Gastrocnemius medialis (tissue), 4 donors: Measurements from ENCODE around the gene MRPL16. TPM values are rescaled to one million over a fixed set of nuclear protein-coding genes. Genes with fewer than 3 reads are reported as not detected.
A peak's percentile ranks its signal among the peaks of the same experiment; 100 is the strongest.

Experiments
- ATAC-seq, 2 donors: fragments of 150-250 bp; one replicate each; pipeline ENCODE4 v1.9.1; 2016
- DNase-seq, 2 donors: peaks; one replicate each; pipeline ENCODE4 v3.0.0-alpha.2; 2019
- H3K27ac ChIP-seq, 4 donors: fragments of 200-600 bp; sonication (generic); 1 replicate in 1 of 4; 2 replicates in 3 of 4; pipeline ENCODE4 v1.5.1; 2016 to 2018; ENCODE audit warnings: mild to moderate bottlenecking in 2 of 4, moderate library complexity in 1 of 4
- H3K27me3 ChIP-seq, 3 donors: fragments of 200-600 bp; sonication (generic) in 2 of 3; 1 replicate in 1 of 3; 2 replicates in 2 of 3; pipeline versions ENCODE4 v1.5.1 to v1.6.0; 2016 to 2019; ENCODE audit warnings: mild to moderate bottlenecking in 1 of 3, moderate library complexity in 1 of 3
- H3K36me3 ChIP-seq, 2 donors: fragments of 200-600 bp; sonication (generic) in 1 of 2; one replicate each; pipeline ENCODE4 v1.5.1; 2017 to 2018
- H3K4me1 ChIP-seq, 2 donors: fragments of 200-600 bp; sonication (generic) in 1 of 2; one replicate each; pipeline ENCODE4 v1.5.1; 2016 to 2017; ENCODE audit warnings: mild to moderate bottlenecking in 2 of 2
- H3K4me3 ChIP-seq, 4 donors: fragments of 200-600 bp; sonication (generic) in 3 of 4; 1 replicate in 1 of 4; 2 replicates in 3 of 4; pipeline ENCODE4 v1.5.1; 2016 to 2019; ENCODE audit warnings: mild to moderate bottlenecking in 2 of 4
- H3K9me3 ChIP-seq, 3 donors: fragments of 200-600 bp; sonication (generic) in 2 of 3; 1 replicate in 1 of 3; 2 replicates in 2 of 3; pipeline ENCODE4 v1.5.1; 2016 to 2019
- CTCF ChIP-seq, 5 experiments: fragments of 450-650 bp in 3 of 5; fragments of 200-600 bp in 2 of 5; sonication (generic) in 2 of 5; IDR thresholded peaks in 4 of 5; conservative IDR thresholded peaks in 1 of 5; 1 replicate in 4 of 5; 2 replicates in 1 of 5; pipeline ENCODE4 v1.5.1; 2016 to 2019; ENCODE audit warnings: antibody characterized with exemption in 5 of 5, mild to moderate bottlenecking in 3 of 5, moderate library complexity in 3 of 5
- POLR2A ChIP-seq, 2 donors: fragments of 450-650 bp; IDR thresholded peaks; one replicate each; pipeline ENCODE4 v1.6.1; 2017; ENCODE audit warnings: antibody characterized with exemption in 2 of 2, mild to moderate bottlenecking in 2 of 2, moderate library complexity in 2 of 2
- in situ Hi-C, 4 donors: fragments of 200-750 bp; cut with MboI; loops; one replicate each; pipeline versions ENCODE4 v1.15.0 to v1.8.0; 2017; ENCODE audit warnings: low sequenced_read_pairs in 4 of 4
- intact Hi-C: fragments of 100-400 bp; cut with DNase I; formaldehyde crosslinking; loops from one replicate; pipeline ENCODE4 v1.15.1; 2023; ENCODE audit warnings: low total_unique reads
- total RNA-seq, 4 donors: library from RNA; depleted of rRNA; stranded (reverse); fragments of >200 nt; gene quantifications; one replicate each; pipeline versions ENCODE4 v1.1.0 to v1.2.3, GENCODE V29; 2016

The MRPL16 gene
- total RNA-seq, 4 donors from 2014 or later = 33.7 to 78.2 (median 38.3) TPM

- TF ChIP-seq POLR2A (IDR thresholded peaks at IDR 0.05) = no peak
- TF ChIP-seq CTCF (IDR thresholded peaks at IDR 0.05 in 4 of 5, conservative IDR thresholded peaks at IDR 0.05 in 1 of 5) = no peak
- ATAC-seq (no peak), DNase-seq (no peak)
- no peaks in the 10 kb centered on the region for H3K36me3 ChIP-seq
- in situ Hi-C loops (no loop called here), intact Hi-C loops (no loop called here)
- H3K9me3 ChIP-seq = no peaks in the 10 kb centered on the region
- H3K4me3 ChIP-seq = no peak overlapping the region
- peak overlapping the region in 1 of 4 donors; percentile 18 for H3K27ac ChIP-seq
- peaks cover 12 to 27% of the 10 kb centered on the region in 2 donors for H3K4me1 ChIP-seq
- H3K27me3 ChIP-seq = no peaks in the 10 kb centered on the region
These were observed 43.9 kb downstream of the MRPL16 start for GRCh38 chr11:59766542-59767224.

- ATAC-seq (no peak), DNase-seq (no peak)
- Histone ChIP-seq H3K4me3 (no peak overlapping the region), H3K27me3 (no peaks in the 10 kb centered on the region), H3K9me3 (no peaks in the 10 kb centered on the region), H3K27ac (peak overlapping the region in 2 of 4 donors; percentile 17 to 18), H3K36me3 (no peaks in the 10 kb centered on the region), H3K4me1 (peaks cover 9 to 30% of the 10 kb centered on the region in 2 donors)
- in situ Hi-C loops = no loop called here
- TF ChIP-seq POLR2A (IDR thresholded peaks at IDR 0.05) (no peak), CTCF (IDR thresholded peaks at IDR 0.05 in 4 of 5, conservative IDR thresholded peaks at IDR 0.05 in 1 of 5) (no peak)
- intact Hi-C loops = no loop called here
These were observed 45.4 kb downstream of the MRPL16 start for GRCh38 chr11:59765068-59765735.

GRCh38 chr11:59761993-59762392 is 48.6 kb downstream of the MRPL16 start:
- DNase-seq (peak in 1 of 2 donors; percentile 42), ATAC-seq (peak; percentile 46 to 59)
- Histone ChIP-seq H3K27ac (peak overlapping the region in 3 of 4 donors; percentile 4 to 73 (median 68)), H3K4me3 (no peak overlapping the region), H3K4me1 (peaks cover 9 to 38% of the 10 kb centered on the region in 2 donors), H3K9me3 (no peaks in the 10 kb centered on the region), H3K27me3 (no peaks in the 10 kb centered on the region), H3K36me3 (no peaks in the 10 kb centered on the region)
- no peak for TF ChIP-seq POLR2A (IDR thresholded peaks at IDR 0.05)
- TF ChIP-seq CTCF (IDR thresholded peaks at IDR 0.05 in 4 of 5, conservative IDR thresholded peaks at IDR 0.05 in 1 of 5) = peak in 1 of 5 experiments; percentile 10
- intact Hi-C loops = no loop called here
- in situ Hi-C loops = no loop called here

- intact Hi-C loops (no loop called here), in situ Hi-C loops (no loop called here)
- H3K9me3 ChIP-seq = no peaks in the 10 kb centered on the region
- TF ChIP-seq CTCF (IDR thresholded peaks at IDR 0.05 in 4 of 5, conservative IDR thresholded peaks at IDR 0.05 in 1 of 5) = no peak
- no peak for TF ChIP-seq POLR2A (IDR thresholded peaks at IDR 0.05)
- no peaks in the 10 kb centered on the region for H3K36me3 ChIP-seq
- no peaks in the 10 kb centered on the region for H3K27me3 ChIP-seq
- H3K4me1 ChIP-seq = peaks cover 12 to 49% of the 10 kb centered on the region in 2 donors
- DNase-seq (no peak), ATAC-seq (no peak)
- peak overlapping the region in 2 of 4 donors; percentile 68 to 73 for H3K27ac ChIP-seq
- no peak overlapping the region for H3K4me3 ChIP-seq
These were observed 49.8 kb downstream of the MRPL16 start for GRCh38 chr11:59760771-59761170.
